UCSD-AML1 (cell line): ENCODE results near the gene PCDHB8.
"Not testable (repeated sequence)": the region's sequence is repeated elsewhere in the genome, so short reads cannot be mapped to it uniquely, and the experiment has no call there.

ENCODE experiments used
- DNase-seq: peaks from one replicate; lab custom pipeline; 2025; ENCODE audit not compliant: unreplicated experiment; lab: John Stamatoyannopoulos, UW

Gene PCDHB8

DNA sequence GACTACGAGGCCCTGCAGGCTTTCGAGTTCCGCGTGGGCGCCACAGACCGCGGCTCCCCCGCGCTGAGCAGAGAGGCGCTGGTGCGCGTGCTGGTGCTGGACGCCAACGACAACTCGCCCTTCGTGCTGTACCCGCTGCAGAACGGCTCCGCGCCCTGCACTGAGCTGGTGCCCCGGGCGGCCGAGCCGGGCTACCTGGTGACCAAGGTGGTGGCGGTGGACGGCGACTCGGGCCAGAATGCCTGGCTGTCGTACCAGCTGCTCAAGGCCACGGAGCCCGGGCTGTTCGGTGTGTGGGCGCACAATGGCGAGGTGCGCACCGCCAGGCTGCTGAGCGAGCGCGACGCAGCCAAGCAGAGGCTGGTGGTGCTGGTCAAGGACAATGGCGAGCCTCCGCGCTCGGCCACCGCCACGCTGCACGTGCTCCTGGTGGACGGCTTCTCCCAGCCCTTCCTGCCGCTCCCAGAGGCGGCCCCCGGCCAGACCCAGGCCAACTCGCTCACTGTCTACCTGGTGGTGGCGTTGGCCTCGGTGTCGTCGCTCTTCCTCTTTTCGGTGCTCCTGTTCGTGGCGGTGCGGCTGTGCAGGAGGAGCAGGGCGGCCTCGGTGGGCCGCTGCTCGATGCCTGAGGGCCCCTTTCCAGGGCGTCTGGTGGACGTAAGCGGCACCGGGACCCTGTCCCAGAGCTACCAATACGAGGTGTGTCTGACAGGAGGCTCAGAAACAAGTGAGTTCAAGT lies 6.7 kb downstream of the PCDHB8 start:
- not testable (repeated sequence) for DNase-seq

DNA sequence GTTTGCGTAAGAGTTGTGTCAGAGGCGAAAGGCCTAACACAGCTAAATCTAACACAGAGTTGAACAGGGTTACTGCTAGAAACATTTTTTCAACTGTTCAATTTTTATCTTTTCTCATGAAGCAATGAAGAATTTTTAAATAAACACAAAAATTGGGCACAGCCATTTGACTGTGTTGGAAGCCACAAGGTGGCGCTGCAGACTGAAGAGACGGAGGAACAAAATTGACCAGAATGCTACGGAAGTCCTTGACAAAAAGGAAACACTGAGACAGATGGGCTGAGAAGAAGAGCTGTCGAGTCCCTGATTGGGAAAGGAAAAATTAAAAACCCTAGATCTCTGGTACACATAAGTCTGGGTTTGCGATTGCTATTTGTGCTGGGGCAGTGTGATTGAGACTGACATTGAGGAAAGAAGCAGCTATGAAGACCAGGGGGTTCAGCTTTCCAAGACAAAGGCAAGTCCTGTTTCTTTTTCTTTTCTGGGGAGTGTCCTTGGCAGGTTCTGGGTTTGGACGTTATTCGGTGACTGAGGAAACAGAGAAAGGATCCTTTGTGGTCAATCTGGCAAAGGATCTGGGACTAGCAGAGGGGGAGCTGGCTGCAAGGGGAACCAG lies 9.4 kb downstream of the PCDHB8 start, which contains the start of gene PCDHB9:
Gene PCDHB9, plus strand, starts transcription at position 265 of the 616 bp plus-strand sequence. Its CDS starts 158 bp downstream, at position 423.
- peak; percentile 33 for DNase-seq

DNA sequence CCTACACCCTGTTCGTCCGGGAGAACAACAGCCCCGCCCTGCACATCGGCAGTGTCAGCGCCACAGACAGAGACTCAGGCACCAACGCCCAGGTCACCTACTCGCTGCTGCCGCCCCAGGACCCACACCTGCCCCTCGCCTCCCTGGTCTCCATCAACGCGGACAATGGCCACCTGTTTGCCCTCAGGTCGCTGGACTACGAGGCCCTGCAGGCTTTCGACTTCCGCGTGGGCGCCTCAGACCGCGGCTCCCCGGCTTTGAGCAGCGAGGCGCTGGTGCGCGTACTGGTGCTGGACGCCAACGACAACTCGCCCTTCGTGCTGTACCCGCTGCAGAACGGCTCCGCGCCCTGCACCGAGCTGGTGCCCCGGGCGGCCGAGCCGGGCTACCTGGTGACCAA lies 11.1 kb downstream of the PCDHB8 start:
- not testable (repeated sequence) for DNase-seq

DNA sequence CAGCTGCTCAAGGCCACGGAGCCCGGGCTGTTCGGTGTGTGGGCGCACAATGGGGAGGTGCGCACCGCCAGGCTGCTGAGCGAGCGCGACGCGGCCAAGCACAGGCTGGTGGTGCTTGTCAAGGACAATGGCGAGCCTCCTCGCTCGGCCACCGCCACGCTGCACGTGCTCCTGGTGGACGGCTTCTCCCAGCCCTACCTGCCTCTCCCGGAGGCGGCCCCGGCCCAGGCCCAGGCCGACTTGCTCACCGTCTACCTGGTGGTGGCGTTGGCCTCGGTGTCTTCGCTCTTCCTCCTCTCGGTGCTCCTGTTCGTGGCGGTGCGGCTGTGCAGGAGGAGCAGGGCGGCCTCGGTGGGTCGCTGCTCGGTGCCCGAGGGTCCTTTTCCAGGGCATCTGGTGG lies 11.5 kb downstream of the PCDHB8 start:
- not testable (repeated sequence) for DNase-seq

DNA sequence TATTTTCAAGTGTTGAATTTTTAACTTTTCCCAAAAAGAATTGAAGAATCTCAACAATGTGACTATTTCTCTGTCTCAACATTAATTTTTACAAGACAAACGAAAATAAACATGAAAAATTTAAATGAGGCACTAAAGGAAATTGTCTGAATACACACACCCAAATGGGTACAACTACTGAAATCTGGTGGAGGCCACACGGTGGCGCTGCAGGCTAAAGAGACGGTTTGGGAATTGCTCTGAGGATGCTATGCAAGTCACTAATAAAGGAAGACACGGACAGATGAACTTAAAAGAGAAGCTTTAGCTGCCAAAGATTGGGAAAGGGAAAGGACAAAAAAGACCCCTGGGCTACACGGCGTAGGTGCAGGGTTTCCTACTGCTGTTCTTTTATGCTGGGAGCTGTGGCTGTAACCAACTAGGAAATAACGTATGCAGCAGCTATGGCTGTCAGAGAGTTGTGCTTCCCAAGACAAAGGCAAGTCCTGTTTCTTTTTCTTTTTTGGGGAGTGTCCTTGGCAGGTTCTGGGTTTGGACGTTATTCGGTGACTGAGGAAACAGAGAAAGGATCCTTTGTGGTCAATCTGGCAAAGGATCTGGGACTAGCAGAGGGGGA lies 14.6 kb downstream of the PCDHB8 start, which contains the start of gene PCDHB10:
Gene PCDHB10, plus strand, starts transcription at position 244 of the 616 bp plus-strand sequence. Its CDS starts 200 bp downstream, at position 444.
- peak; percentile 41 for DNase-seq

DNA sequence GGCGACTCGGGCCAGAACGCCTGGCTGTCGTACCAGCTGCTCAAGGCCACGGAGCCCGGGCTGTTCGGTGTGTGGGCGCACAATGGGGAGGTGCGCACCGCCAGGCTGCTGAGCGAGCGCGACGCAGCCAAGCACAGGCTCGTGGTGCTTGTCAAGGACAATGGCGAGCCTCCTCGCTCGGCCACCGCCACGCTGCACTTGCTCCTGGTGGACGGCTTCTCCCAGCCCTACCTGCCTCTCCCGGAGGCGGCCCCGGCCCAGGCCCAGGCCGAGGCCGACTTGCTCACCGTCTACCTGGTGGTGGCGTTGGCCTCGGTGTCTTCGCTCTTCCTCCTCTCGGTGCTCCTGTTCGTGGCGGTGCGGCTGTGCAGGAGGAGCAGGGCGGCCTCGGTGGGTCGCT lies 16.7 kb downstream of the PCDHB8 start:
- DNase-seq: not testable (repeated sequence)

DNA sequence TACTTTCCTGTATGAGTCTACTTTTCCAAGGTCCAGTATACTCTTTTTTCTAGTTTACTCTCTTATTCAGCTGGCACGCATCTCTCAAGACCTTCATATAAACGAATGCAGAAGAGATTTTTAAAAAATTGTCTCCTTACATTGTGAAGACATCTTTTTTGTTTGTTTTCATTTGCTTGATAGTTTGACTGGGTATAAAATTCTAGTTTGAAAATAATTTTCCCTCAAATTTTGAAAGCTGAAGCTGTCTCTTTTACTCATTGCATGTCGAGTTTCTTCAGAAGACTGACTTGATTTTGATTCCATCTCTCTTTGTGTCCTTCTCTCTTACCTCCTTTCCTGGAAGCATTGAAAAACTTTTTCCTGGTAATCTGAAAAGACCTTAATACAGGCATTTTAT lies 18.8 kb downstream of the PCDHB8 start:
- no peak for DNase-seq

DNA sequence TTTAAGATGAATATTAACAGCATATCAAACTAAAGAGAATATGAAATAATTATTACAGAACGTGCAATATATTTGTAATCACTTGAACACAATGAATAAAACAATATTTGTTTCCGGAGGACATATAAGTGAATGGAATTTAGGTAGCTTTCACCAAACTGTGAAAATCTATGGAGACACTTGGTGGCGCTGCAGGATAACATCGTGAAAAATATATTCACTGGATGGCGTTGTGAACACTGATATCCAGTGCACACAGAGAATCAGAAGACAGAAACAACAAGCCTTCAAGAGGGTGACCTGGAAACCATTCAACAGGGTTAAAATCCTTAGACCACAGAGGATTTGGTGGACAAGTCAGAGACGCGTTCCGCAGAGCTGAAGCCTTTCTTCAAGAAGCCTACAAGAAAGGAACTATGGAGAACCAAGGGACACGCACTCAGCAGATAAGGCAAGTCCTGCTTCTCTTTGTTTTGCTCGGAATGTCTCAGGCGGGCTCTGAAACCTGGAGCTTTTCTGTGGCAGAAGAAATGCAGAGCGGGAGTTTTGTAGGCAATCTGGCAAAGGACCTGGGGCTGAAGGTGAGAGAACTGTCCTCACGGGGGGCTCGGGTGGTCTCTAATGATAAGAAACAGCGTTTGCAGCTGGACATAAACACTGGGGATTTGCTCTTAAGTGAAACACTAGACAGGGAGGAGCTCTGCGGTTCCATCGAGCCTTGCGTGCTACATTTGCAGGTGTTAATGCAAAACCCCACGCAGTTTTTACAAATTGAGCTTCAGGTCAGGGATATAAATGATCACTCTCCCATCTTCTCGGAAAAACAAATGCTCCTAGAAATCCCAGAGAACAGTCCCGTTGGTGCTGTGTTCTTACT lies 22.0 kb downstream of the PCDHB8 start, which contains the start of gene PCDHB11:
Gene PCDHB11, plus strand, starts transcription at position 269 of the 877 bp plus-strand sequence. Its CDS starts 148 bp downstream, at position 417.
- DNase-seq: no peak

DNA sequence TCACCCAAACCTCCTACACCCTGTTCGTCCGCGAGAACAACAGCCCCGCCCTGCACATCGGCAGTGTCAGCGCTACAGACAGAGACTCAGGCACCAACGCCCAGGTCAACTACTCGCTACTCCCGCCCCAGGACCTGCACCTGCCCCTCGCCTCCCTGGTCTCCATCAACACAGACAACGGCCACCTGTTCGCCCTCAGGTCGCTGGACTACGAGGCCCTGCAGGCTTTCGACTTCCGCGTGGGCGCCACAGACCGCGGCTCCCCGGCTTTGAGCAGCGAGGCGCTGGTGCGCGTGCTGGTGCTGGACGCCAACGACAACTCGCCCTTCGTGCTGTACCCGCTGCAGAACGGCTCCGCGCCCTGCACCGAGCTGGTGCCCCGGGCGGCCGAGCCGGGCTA lies 23.5 kb downstream of the PCDHB8 start:
- not testable (repeated sequence) for DNase-seq

DNA sequence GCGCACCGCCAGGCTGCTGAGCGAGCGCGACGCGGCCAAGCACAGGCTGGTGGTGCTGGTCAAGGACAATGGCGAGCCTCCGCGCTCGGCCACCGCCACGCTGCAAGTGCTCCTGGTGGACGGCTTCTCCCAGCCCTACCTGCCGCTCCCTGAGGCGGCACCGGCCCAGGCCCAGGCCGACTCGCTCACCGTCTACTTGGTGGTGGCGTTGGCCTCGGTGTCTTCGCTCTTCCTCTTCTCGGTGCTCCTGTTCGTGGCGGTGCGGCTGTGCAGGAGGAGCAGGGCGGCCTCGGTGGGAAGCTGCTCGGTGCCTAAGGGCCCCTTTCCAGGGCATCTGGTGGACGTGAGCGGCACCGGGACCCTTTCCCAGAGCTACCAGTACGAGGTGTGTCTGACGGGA lies 24.1 kb downstream of the PCDHB8 start:
- not testable (repeated sequence) for DNase-seq

DNA sequence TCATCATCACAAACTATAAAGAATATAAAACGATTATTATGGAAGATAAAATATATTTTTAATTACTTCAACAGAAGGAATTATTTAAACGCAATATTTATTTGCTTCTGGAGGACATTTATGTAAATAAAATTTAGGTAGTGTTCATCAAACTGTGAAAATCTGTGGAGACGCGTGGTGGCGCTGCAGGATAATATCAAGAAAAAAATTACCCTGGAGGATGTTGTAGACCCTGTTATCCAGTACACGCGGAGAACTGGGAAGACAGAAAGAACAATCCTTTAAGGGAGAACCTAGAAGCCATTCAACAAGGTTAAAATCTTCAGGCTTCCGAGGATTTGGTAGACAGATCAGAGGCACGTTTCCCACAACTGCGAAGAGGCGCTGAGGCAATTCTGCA lies 30.9 kb downstream of the PCDHB8 start, which contains the start of gene PCDHB12:
Gene PCDHB12, plus strand, starts transcription at position 242 of the 400 bp plus-strand sequence. CDS start 189 bp downstream, outside the sequence.
- no peak for DNase-seq

DNA sequence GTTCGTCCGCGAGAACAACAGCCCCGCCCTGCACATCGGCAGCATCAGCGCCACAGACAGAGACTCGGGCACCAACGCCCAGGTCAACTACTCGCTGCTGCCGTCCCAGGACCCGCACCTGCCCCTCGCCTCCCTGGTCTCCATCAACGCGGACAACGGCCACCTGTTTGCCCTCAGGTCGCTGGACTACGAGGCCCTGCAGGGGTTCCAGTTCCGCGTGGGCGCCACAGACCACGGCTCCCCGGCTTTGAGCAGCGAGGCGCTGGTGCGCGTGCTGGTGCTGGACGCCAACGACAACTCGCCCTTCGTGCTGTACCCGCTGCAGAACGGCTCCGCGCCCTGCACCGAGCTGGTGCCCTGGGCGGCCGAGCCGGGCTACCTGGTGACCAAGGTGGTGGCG lies 32.7 kb downstream of the PCDHB8 start:
- not testable (repeated sequence) for DNase-seq

DNA sequence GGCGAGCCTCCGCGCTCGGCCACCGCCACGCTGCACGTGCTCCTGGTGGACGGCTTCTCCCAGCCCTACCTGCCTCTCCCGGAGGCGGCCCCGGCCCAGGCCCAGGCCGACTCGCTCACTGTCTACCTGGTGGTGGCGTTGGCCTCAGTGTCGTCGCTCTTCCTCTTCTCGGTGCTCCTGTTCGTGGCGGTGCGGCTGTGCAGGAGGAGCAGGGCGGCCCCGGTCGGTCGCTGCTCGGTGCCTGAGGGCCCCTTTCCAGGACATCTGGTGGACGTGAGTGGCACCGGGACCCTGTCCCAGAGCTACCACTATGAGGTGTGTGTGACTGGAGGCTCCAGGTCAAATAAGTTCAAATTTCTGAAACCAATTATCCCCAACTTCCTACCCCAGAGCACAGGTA lies 33.3 kb downstream of the PCDHB8 start:
- not testable (repeated sequence) for DNase-seq

DNA sequence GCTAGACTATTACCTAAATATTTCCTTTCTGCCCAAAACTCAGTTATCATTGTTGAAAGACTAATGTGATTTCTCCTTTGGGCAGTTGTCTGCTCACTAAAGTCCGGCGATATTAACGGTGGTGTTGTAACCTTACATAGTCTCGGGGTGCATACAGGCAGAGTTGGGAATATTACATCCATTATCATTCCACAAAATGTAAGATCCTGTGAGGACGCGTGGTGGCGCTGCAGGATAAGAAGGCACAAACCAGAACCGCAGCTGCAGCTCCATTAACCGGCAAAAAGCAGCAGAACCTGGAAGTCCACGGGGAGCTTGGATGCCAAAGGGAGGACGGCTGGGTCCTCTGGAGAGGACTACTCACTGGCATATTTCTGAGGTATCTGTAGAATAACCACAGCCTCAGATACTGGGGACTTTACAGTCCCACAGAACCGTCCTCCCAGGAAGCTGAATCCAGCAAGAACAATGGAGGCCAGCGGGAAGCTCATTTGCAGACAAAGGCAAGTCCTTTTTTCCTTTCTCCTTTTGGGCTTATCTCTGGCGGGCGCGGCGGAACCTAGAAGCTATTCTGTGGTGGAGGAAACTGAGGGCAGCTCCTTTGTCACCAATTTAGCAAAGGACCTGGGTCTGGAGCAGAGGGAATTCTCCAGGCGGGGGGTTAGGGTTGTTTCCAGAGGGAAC lies 36.2 kb downstream of the PCDHB8 start, which contains the start of gene PCDHB13:
Gene PCDHB13, plus strand, starts transcription at position 264 of the 684 bp plus-strand sequence. Its CDS starts 205 bp downstream, at position 469.
- peak; percentile 27 for DNase-seq

DNA sequence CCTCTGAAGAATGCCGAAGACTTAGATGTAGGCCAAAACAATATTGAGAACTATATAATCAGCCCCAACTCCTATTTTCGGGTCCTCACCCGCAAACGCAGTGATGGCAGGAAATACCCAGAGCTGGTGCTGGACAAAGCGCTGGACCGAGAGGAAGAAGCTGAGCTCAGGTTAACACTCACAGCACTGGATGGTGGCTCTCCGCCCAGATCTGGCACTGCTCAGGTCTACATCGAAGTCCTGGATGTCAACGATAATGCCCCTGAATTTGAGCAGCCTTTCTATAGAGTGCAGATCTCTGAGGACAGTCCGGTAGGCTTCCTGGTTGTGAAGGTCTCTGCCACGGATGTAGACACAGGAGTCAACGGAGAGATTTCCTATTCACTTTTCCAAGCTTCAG lies 37.0 kb downstream of the PCDHB8 start:
- not testable (repeated sequence) for DNase-seq

DNA sequence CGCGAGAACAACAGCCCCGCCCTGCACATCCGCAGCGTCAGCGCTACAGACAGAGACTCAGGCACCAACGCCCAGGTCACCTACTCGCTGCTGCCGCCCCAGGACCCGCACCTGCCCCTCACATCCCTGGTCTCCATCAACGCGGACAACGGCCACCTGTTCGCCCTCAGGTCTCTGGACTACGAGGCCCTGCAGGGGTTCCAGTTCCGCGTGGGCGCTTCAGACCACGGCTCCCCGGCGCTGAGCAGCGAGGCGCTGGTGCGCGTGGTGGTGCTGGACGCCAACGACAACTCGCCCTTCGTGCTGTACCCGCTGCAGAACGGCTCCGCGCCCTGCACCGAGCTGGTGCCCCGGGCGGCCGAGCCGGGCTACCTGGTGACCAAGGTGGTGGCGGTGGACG lies 37.9 kb downstream of the PCDHB8 start:
- DNase-seq: not testable (repeated sequence)

DNA sequence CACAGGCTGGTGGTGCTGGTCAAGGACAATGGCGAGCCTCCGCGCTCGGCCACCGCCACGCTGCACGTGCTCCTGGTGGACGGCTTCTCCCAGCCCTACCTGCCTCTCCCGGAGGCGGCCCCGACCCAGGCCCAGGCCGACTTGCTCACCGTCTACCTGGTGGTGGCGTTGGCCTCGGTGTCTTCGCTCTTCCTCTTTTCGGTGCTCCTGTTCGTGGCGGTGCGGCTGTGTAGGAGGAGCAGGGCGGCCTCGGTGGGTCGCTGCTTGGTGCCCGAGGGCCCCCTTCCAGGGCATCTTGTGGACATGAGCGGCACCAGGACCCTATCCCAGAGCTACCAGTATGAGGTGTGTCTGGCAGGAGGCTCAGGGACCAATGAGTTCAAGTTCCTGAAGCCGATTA lies 38.4 kb downstream of the PCDHB8 start:
- not testable (repeated sequence) for DNase-seq

DNA sequence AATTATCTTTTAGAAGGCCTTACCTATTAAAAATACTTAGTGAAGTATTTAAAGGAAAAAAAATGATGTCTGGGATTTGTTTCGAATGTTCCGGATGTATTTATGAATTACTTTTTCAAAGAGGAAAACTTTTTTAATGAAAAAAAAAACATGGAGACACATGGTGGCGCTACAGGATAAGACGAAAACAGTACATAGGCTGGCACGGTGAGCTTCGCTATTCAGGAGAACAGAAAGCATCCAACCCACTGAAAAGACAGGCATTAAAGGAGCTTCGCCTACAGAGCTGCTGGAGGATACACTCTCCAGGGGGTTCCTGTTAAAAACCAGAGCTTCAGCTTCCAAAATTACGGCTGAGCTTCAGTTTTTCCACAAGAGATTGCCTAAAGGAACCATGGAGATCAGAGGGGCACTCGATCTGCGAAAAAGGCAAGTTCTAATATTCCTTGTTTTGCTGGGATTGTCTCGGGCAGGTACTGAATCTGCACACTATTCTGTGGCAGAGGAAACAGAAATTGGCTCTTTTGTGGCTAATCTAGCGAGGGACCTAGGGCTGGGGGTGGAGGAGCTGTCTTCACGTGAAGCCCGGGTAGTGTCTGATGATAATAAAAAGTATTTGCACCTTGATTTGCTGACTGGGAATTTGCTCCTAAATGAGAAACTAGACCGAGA lies 45.7 kb downstream of the PCDHB8 start, which contains the start of gene PCDHB14:
Gene PCDHB14, plus strand, starts transcription at position 232 of the 672 bp plus-strand sequence. Its CDS starts 163 bp downstream, at position 395.
- no peak for DNase-seq

DNA sequence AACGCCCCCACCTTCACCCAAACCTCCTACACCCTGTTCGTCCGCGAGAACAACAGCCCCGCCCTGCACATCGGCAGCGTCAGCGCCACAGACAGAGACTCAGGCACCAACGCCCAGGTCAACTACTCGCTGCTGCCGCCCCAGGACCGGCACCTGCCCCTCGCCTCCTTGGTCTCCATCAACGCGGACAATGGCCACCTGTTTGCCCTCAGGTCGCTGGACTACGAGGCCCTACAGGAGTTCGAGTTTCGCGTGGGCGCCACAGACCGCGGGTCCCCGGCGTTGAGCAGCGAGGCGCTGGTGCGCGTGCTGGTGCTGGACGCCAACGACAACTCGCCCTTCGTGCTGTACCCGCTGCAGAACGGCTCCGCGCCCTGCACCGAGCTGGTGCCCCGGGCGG lies 47.3 kb downstream of the PCDHB8 start:
- not testable (repeated sequence) for DNase-seq
